Calu3 (cell line): ENCODE measurements around the gene WWOX. TPM values are rescaled to one million over a fixed set of nuclear protein-coding genes. Genes with fewer than 3 reads are reported as not detected.

Source experiments
- BruUV-seq: library from RNA; stranded (reverse); fragments of 400-500 nt; replicated peaks from 2 replicates; lab custom pipeline; 2021; lab: Mats Ljungman, UMichigan
- CTCF ChIA-PET: fragments of 300-600 bp; sonication (Branson Sonifier 250); formaldehyde crosslinking; loops from one replicate; lab custom pipeline; 2022; ENCODE audit warnings: antibody characterized with exemption; lab: Charles Lee
- DNase-seq: peaks from one replicate; pipeline ENCODE4 v3.0.0; 2022
- H3K27ac Mint-ChIP-seq: one replicate; pipeline ENCODE4 v1.8.0; 2022; ENCODE audit warnings: mixed read lengths; ENCODE audit not compliant: unreplicated experiment
- H3K27me3 Mint-ChIP-seq: one replicate; pipeline ENCODE4 v1.8.0; 2022; ENCODE audit warnings: mixed read lengths; ENCODE audit not compliant: unreplicated experiment
- H3K36me3 Mint-ChIP-seq: one replicate; pipeline ENCODE4 v1.8.0; 2022; ENCODE audit warnings: mild to moderate bottlenecking, moderate library complexity, mixed read lengths; ENCODE audit not compliant: insufficient read depth, unreplicated experiment
- H3K4me1 Mint-ChIP-seq: one replicate; pipeline ENCODE4 v1.8.0; 2022; ENCODE audit warnings: mild to moderate bottlenecking, low read depth, mixed read lengths; ENCODE audit not compliant: unreplicated experiment
- H3K4me3 Mint-ChIP-seq: one replicate; pipeline ENCODE4 v1.8.0; 2022; ENCODE audit warnings: mild to moderate bottlenecking, low read depth, moderate library complexity, mixed read lengths; ENCODE audit not compliant: unreplicated experiment
- H3K9me3 Mint-ChIP-seq: one replicate; pipeline ENCODE4 v1.8.0; 2022; ENCODE audit warnings: low read depth, mixed read lengths; ENCODE audit not compliant: unreplicated experiment
- CTCF ChIP-seq: fragments of 200-600 bp; IDR thresholded peaks from one replicate; pipeline ENCODE4 v1.8.0; 2022; ENCODE audit warnings: antibody characterized with exemption; ENCODE audit not compliant: unreplicated experiment
- intact Hi-C: fragments of 100-400 bp; cut with micrococcal nuclease; formaldehyde crosslinking; loops from one replicate; pipeline ENCODE4 v1.10.0; 2022; ENCODE audit not compliant: unreplicated experiment
- total RNA-seq: library from RNA; stranded (reverse); gene quantifications from 2 replicates; pipeline ENCODE4 v1.2.3, GENCODE V29; 2022

WWOX gene
- total RNA-seq, 1 experiment from 2014 or later: 33.5 TPM

- Mint-ChIP-seq H3K4me3 (no peak overlapping the region), H3K27me3 (no peaks in the 10 kb centered on the region), H3K36me3 (no peaks in the 10 kb centered on the region), H3K4me1 (no peaks in the 10 kb centered on the region), H3K27ac (no peak overlapping the region), H3K9me3 (no peaks in the 10 kb centered on the region)
- no peak for DNase-seq
- no peak for TF ChIP-seq CTCF
- intact Hi-C loops: no loop called here
- no TSS peak for BruUV-seq
- CTCF ChIA-PET: interaction anchor here (0.6 kb wide), 1 partner anchor 10 kb away, joined by 10 read pairs; no protein-coding TSS in a partner anchor
Measured at GRCh38 chr16:78529881-78530280, 430.4 kb downstream of the WWOX start.

GRCh38 chr16:78530283-78530682 is 430.8 kb downstream of the WWOX start:
- CTCF ChIA-PET: no interaction called here
- Mint-ChIP-seq H3K36me3 (no peaks in the 10 kb centered on the region), H3K4me1 (no peaks in the 10 kb centered on the region), H3K27ac (no peak overlapping the region), H3K9me3 (peaks cover 3% of the 10 kb centered on the region), H3K4me3 (no peak overlapping the region), H3K27me3 (no peaks in the 10 kb centered on the region)
- no peak for TF ChIP-seq CTCF
- no TSS peak for BruUV-seq
- intact Hi-C loops: no loop called here
- DNase-seq: no peak

GRCh38 chr16:78535098-78535497 is 435.6 kb downstream of the WWOX start:
- H3K4me3 Mint-ChIP-seq: no peak overlapping the region
- no peak overlapping the region for H3K27ac Mint-ChIP-seq
- CTCF ChIA-PET: no interaction called here
- H3K36me3 Mint-ChIP-seq: no peaks in the 10 kb centered on the region
- H3K27me3 Mint-ChIP-seq: no peaks in the 10 kb centered on the region
- no peaks in the 10 kb centered on the region for H3K4me1 Mint-ChIP-seq
- DNase-seq: no peak
- intact Hi-C loops: no loop called here
- TF ChIP-seq CTCF: no peak
- peaks cover 6% of the 10 kb centered on the region for H3K9me3 Mint-ChIP-seq
- BruUV-seq: no TSS peak

GRCh38 chr16:78537511-78537910 is 438.1 kb downstream of the WWOX start:
- TF ChIP-seq CTCF: no peak
- H3K36me3 Mint-ChIP-seq: no peaks in the 10 kb centered on the region
- DNase-seq: no peak
- no peak overlapping the region for H3K27ac Mint-ChIP-seq
- peaks cover 9% of the 10 kb centered on the region for H3K9me3 Mint-ChIP-seq
- H3K4me1 Mint-ChIP-seq: no peaks in the 10 kb centered on the region
- H3K27me3 Mint-ChIP-seq: no peaks in the 10 kb centered on the region
- CTCF ChIA-PET: no interaction called here
- BruUV-seq: no TSS peak
- H3K4me3 Mint-ChIP-seq: no peak overlapping the region
- intact Hi-C loops: no loop called here
